Gastroesophageal sphincter (tissue), 4 donors: ENCODE data around the gene RNASEH2A. TPM values are rescaled to one million over a fixed set of nuclear protein-coding genes. Genes with fewer than 3 reads are reported as not detected.

ENCODE experiments used
- ATAC-seq: fragments of 150-250 bp; one replicate; pipeline ENCODE4 v1.9.1; 2016; ENCODE audit warnings: mild to moderate bottlenecking, moderate library complexity
- H3K27ac ChIP-seq, 4 donors: fragments of 200-600 bp; sonication (generic) in 3 of 4; 1 replicate in 3 of 4; 2 replicates in 1 of 4; pipeline ENCODE4 v1.5.1; 2016 to 2019
- H3K27me3 ChIP-seq: fragments of 200-600 bp; sonication (generic); one replicate; pipeline ENCODE4 v1.5.1; 2019
- H3K36me3 ChIP-seq, 2 donors: fragments of 200-600 bp; sonication (generic); one replicate each; pipeline ENCODE4 v1.5.1; 2019; ENCODE audit warnings: control low read depth in 1 of 2
- H3K4me1 ChIP-seq, 3 donors: fragments of 200-600 bp; sonication (generic); 1 replicate in 2 of 3; 2 replicates in 1 of 3; pipeline ENCODE4 v1.5.1; 2016 to 2019; ENCODE audit warnings: control low read depth in 2 of 3
- H3K4me3 ChIP-seq, 2 donors: fragments of 200-600 bp; sonication (generic); one replicate each; pipeline ENCODE4 v1.5.1; 2019; ENCODE audit warnings: mild to moderate bottlenecking in 1 of 2, moderate library complexity in 1 of 2
- H3K9me3 ChIP-seq, 3 donors: fragments of 200-600 bp; sonication (generic); one replicate each; pipeline ENCODE4 v1.5.1; 2017 to 2019; ENCODE audit warnings: control low read depth in 2 of 3
- EP300 ChIP-seq: sonication (generic); formaldehyde crosslinking; IDR thresholded peaks from one replicate; pipeline ENCODE4 v1.6.1; 2017; ENCODE audit warnings: antibody characterized with exemption, mild to moderate bottlenecking
- POLR2A ChIP-seq, 2 donors: fragments of 450-650 bp; IDR thresholded peaks; one replicate each; pipeline ENCODE4 v1.6.1; 2017; ENCODE audit warnings: antibody characterized with exemption in 2 of 2, mild to moderate bottlenecking in 2 of 2, moderate library complexity in 1 of 2
- POLR2AphosphoS5 ChIP-seq: sonication (generic); formaldehyde crosslinking; IDR thresholded peaks from one replicate; pipeline ENCODE4 v1.6.1; 2017; ENCODE audit warnings: antibody characterized with exemption
- WGBS, 2 donors: methylation state at CpG; one replicate each; pipeline ENCODE4 v1.1.5; 2018; ENCODE audit warnings: low coverage in 1 of 2; 5-methylcytosine and 5-hydroxymethylcytosine counted together
- total RNA-seq, 4 donors: library from RNA; depleted of rRNA; stranded (reverse); fragments of >200 nt; gene quantifications; one replicate each; pipeline ENCODE4 v1.1.0, GENCODE V29; 2016
- TF ChIP-seq, protein P1 (sequence below), 4 experiments: fragments of 200-600 bp in 2 of 4; fragments of 450-650 bp in 2 of 4; sonication (generic) in 1 of 4; IDR thresholded peaks; one replicate each; pipeline ENCODE4 v1.5.1; 2017 to 2019; ENCODE audit warnings: antibody characterized with exemption in 4 of 4, mild to moderate bottlenecking in 2 of 4, moderate library complexity in 2 of 4

The RNASEH2A gene
- total RNA-seq, 4 donors from 2014 or later: 2.0 to 9.4 (median 3.7) TPM

- Histone ChIP-seq H3K27ac (peak overlapping the region; percentile 89 to 100 (median 98)), H3K9me3 (no peaks in the 10 kb centered on the region), H3K27me3 (no peaks in the 10 kb centered on the region), H3K4me1 (peaks cover 0 to 71% (median 42%) of the 10 kb centered on the region in 3 donors), H3K4me3 (peak overlapping the region; percentile 60 to 97), H3K36me3 (no peaks in the 10 kb centered on the region)
- ATAC-seq: no peak
- no CpG with 5 or more reads among the region's 12 CpGs for WGBS, 2 donors
- TF ChIP-seq, protein P1, sequence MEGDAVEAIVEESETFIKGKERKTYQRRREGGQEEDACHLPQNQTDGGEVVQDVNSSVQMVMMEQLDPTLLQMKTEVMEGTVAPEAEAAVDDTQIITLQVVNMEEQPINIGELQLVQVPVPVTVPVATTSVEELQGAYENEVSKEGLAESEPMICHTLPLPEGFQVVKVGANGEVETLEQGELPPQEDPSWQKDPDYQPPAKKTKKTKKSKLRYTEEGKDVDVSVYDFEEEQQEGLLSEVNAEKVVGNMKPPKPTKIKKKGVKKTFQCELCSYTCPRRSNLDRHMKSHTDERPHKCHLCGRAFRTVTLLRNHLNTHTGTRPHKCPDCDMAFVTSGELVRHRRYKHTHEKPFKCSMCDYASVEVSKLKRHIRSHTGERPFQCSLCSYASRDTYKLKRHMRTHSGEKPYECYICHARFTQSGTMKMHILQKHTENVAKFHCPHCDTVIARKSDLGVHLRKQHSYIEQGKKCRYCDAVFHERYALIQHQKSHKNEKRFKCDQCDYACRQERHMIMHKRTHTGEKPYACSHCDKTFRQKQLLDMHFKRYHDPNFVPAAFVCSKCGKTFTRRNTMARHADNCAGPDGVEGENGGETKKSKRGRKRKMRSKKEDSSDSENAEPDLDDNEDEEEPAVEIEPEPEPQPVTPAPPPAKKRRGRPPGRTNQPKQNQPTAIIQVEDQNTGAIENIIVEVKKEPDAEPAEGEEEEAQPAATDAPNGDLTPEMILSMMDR (IDR thresholded peaks at IDR 0.05): no peak
- no peak for TF ChIP-seq EP300
- no peak for TF ChIP-seq POLR2AphosphoS5
- no peak for TF ChIP-seq POLR2A (IDR thresholded peaks at IDR 0.05)
Measured at GRCh38 chr19:12788682-12789097, 17.7 kb upstream of the RNASEH2A start.

GRCh38 chr19:12789098-12789903, 17.1 kb upstream of the RNASEH2A start:
- TF ChIP-seq POLR2AphosphoS5: no peak
- no peak for TF ChIP-seq POLR2A (IDR thresholded peaks at IDR 0.05)
- no peak for TF ChIP-seq EP300
- TF ChIP-seq, protein P1 (IDR thresholded peaks at IDR 0.05): no peak
- Histone ChIP-seq H3K9me3 (no peaks in the 10 kb centered on the region), H3K4me3 (peak overlapping the region; percentile 60 to 97), H3K36me3 (no peaks in the 10 kb centered on the region), H3K4me1 (peaks cover 0 to 71% (median 38%) of the 10 kb centered on the region in 3 donors), H3K27me3 (no peaks in the 10 kb centered on the region), H3K27ac (peak overlapping the region; percentile 89 to 100 (median 98))
- ATAC-seq: no peak
- WGBS, 2 donors: 0 to 5% methylated on average over 4 to 5 of the region's 46 CpGs

DNA sequence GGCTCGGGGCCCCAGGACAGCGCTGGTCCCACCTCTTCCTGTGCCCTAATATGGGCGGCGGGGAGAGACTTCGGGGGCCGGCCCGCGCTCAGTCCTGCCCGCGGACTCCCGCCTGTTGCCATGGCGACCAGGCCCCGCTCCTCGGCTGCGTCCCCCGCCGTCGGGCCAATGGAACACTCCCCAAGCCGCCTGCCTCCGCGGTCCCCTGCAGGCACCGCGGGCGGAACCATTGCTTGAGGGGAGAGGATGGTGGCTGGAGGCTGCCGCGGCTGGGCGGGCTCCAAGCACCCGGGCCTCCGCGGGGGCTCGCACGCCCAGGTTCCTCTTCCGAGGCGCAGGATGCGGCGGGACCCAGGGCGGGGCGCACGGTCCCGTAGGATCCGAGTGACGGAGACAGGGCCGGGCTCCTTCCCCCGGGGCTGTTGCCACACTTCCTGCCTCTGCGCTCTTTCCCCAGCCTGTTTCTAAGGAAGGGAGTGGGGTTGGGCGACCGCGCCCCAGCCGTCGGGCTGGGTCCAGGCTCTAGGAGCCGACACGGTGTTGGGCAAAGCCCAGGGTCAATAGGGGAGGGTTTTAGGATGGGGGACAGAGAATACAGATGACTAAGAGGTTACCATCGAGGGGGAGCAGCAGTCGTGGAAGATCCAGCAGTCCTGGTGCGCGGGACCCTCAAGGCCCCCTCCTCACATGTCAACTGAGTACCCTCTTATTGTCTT, 16.3 kb upstream of the RNASEH2A start:
- TF ChIP-seq EP300: no peak
- peak; percentile 99 for TF ChIP-seq POLR2AphosphoS5
- TF ChIP-seq, protein P1 (IDR thresholded peaks at IDR 0.05): no peak
- peak; percentile 92 to 95 for TF ChIP-seq POLR2A (IDR thresholded peaks at IDR 0.05)
- Histone ChIP-seq H3K27me3 (no peaks in the 10 kb centered on the region), H3K4me3 (peak overlapping the region; percentile 60 to 97), H3K27ac (peak overlapping the region; percentile 89 to 100 (median 98)), H3K9me3 (no peaks in the 10 kb centered on the region), H3K36me3 (no peaks in the 10 kb centered on the region), H3K4me1 (peaks cover 0 to 71% (median 31%) of the 10 kb centered on the region in 3 donors)
- ATAC-seq: peak; percentile 71
- WGBS, 2 donors: 2 to 3% methylated on average over 8 to 11 of the region's 56 CpGs

DNA sequence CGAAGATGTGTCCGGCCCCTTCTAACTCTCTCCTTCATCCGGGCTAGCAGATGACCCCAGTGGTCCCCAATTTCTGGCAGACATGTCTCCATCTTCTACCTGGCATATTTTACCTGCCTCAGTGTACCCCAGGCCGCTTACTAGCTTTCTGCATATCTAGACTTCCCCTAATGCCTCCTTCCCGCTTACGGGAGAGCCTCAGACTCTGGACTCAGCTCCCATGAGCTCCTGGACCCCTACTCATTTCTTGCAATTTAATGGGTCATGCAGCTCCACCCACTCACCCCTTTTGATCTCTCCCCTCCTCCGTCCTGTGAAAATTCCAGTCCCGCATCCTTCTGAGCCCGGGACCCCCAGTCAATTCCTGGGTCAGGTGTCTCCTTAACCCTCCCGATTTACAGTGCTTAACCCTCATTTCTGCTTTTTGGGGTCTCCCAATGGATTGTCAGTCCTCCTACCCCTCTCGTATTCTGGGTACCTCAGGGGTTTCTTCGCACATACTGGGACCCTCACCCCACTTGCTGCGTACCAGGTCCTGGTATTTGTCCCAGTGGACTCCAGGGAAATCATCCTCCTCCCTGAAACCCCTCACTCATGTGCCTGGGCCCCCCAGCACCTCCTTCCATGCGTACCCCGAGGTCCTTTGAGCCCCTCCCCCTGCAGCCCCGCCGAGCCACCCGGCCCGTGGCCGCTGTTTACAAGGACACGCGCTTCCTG, 15.6 kb upstream of the RNASEH2A start:
- Histone ChIP-seq H3K27ac (peak overlapping the region; percentile 89 to 100 (median 98)), H3K9me3 (no peaks in the 10 kb centered on the region), H3K4me3 (peak overlapping the region; percentile 60 to 97), H3K36me3 (no peaks in the 10 kb centered on the region), H3K27me3 (no peaks in the 10 kb centered on the region), H3K4me1 (peaks cover 0 to 71% (median 26%) of the 10 kb centered on the region in 3 donors)
- 0 to 4% methylated on average over 9 to 15 of the region's 22 CpGs for WGBS, 2 donors
- ATAC-seq: no peak
- TF ChIP-seq POLR2AphosphoS5: no peak
- no peak for TF ChIP-seq POLR2A (IDR thresholded peaks at IDR 0.05)
- TF ChIP-seq, protein P1 (IDR thresholded peaks at IDR 0.05): no peak
- no peak for TF ChIP-seq EP300
